GM18867 (cell line): Measurements from ENCODE around the gene CDH18.

ENCODE experiments used
- ATAC-seq: cut with Tn5 transposase; IDR thresholded peaks from one replicate; pipeline ENCODE4 v1.9.1; 2021; ENCODE audit warnings: mild to moderate bottlenecking, moderate library complexity; ENCODE audit not compliant: unreplicated experiment

The CDH18 gene

GRCh38 chr5:19987612-19988361 is at the start of gene CDH18:
TSS of gene CDH18 (minus strand) at chr5:19988200. CDS start at chr5:19838986, 149,214 bp downstream.
- no peak for ATAC-seq

- no peak for ATAC-seq
These were observed 46.7 kb upstream of the CDH18 start for GRCh38 chr5:20034717-20035116.

GRCh38 chr5:20033881-20034280 is 45.9 kb upstream of the CDH18 start:
- ATAC-seq = no peak

- ATAC-seq = no peak
These were observed 44.9 kb upstream of the CDH18 start for GRCh38 chr5:20032896-20033295.

- ATAC-seq = no peak
These were observed 42.1 kb upstream of the CDH18 start for GRCh38 chr5:20030125-20030524.

- no peak for ATAC-seq
These were observed 41.3 kb upstream of the CDH18 start for GRCh38 chr5:20029266-20029665.

- ATAC-seq = no peak
These were observed 40.5 kb upstream of the CDH18 start for GRCh38 chr5:20028506-20028905.

- no peak for ATAC-seq
These were observed 35.7 kb upstream of the CDH18 start for GRCh38 chr5:20023686-20024180.

- no peak for ATAC-seq
These were observed 32.2 kb upstream of the CDH18 start for GRCh38 chr5:20020247-20020646.

GRCh38 chr5:20017021-20017420 is 29.0 kb upstream of the CDH18 start:
- ATAC-seq = no peak

GRCh38 chr5:20000416-20000815 is 12.4 kb upstream of the CDH18 start:
- no peak for ATAC-seq

- no peak for ATAC-seq
These were observed 457 bp upstream of the CDH18 start for GRCh38 chr5:19988457-19988856.

GRCh38 chr5:19986806-19987205 is 1.2 kb downstream of the CDH18 start:
- no peak for ATAC-seq

GRCh38 chr5:19986031-19986619 is 1.9 kb downstream of the CDH18 start:
- no peak for ATAC-seq

GRCh38 chr5:19978476-19978875 is 9.5 kb downstream of the CDH18 start:
- no peak for ATAC-seq

- ATAC-seq = no peak
These were observed 10.9 kb downstream of the CDH18 start for GRCh38 chr5:19977099-19977498.

GRCh38 chr5:19975795-19976194 is 12.2 kb downstream of the CDH18 start:
- no peak for ATAC-seq

- no peak for ATAC-seq
These were observed 27.5 kb downstream of the CDH18 start for GRCh38 chr5:19960451-19960850.

- no peak for ATAC-seq
These were observed 28.1 kb downstream of the CDH18 start for GRCh38 chr5:19959830-19960384.

GRCh38 chr5:19950897-19951296 is 37.1 kb downstream of the CDH18 start:
- no peak for ATAC-seq

- ATAC-seq = no peak
These were observed 47.8 kb downstream of the CDH18 start for GRCh38 chr5:19940192-19940591.

- no peak for ATAC-seq
These were observed 57.5 kb downstream of the CDH18 start for GRCh38 chr5:19930451-19930850.
